Measurements from ENCODE around the gene LIPC. TPM values are rescaled to one million over a fixed set of nuclear protein-coding genes. Genes with fewer than 3 reads are reported as not detected.

Gene LIPC
- total and polyA plus RNA-seq, 2 experiments from 2014 or later: not detected

DNA sequence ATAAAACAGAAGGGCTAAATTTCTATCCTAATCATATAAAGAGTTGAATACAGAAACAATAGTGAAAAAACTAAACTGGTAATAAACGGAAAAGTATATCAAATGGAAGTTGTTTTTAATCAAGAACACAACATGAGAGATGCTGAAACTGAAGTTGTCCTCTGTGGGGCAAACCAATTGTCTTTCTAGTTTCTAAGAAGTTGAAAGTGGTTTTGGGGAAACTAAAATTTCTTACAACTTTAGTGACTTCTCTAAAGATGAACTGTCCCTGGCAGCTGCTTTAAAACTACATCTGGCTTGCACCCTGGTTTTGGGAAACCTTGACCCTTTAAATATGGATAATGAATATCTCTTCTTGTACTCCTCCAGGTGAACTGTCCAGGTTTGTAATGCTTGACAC lies 162.1 kb downstream of the LIPC start (continued):
- TF ChIP-seq ETS1 (IDR thresholded peaks at IDR 0.05): no peak
- no peak for TF ChIP-seq JUNB (IDR thresholded peaks at IDR 0.05; ENCODE audit: unreplicated experiment)
- TF ChIP-seq ZNF331 (CRISPR knock-in tag; IDR thresholded peaks at IDR 0.05; ENCODE audit: low read depth): no peak
- no peak for TF ChIP-seq REST (IDR thresholded peaks at IDR 0.05; ENCODE audit: unreplicated experiment)
- no peak for TF ChIP-seq EZH2 (IDR thresholded peaks at IDR 0.05; ENCODE audit: low read depth, unreplicated experiment)

DNA sequence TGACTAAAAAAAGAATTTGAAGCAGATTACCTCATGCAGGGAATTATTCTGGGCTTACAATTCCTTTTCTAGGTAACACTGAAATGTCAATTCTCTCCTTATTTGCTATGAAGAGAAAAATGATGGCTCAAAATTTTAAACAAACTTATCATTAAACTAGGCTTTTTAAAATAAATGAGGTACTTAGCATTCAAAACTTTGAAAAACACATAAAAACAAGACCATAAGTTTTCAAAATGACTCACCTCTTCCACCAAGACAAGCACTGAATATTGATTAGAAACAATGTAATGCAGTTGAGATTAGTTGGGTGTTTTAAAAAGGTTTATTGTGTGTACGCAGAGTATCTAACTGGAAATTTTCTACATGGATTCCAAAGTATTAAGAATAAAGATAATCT lies 163.1 kb downstream of the LIPC start:
- Mint-ChIP-seq H3K36me3 (ENCODE audit: low read depth) (peaks cover 3% of the 10 kb centered on the region; the same call in 1 of the 3 replicates), H3K27me3 (ENCODE audit: insufficient read depth, low read depth, poor library complexity) (no peaks in the 10 kb centered on the region), H3K27ac (no peak overlapping the region), H3K4me3 (no peak overlapping the region), H3K4me1 (peaks cover 14% of the 10 kb centered on the region; the same call in 2 of the 3 replicates), H3K9me3 (no peaks in the 10 kb centered on the region)
- Histone ChIP-seq H3K4me3 (no peak overlapping the region), H3K4me1 (ENCODE audit: insufficient read depth) (peaks cover 4% of the 10 kb centered on the region; the same call in 1 of the 2 replicates), H3K79me2 (replicated peaks; ENCODE audit: insufficient read depth) (no peaks in the 10 kb centered on the region), H3F3A (replicated peaks; ENCODE audit: low read depth) (no peaks in the 10 kb centered on the region), H3K27me3 (ENCODE audit: insufficient read depth) (no peaks in the 10 kb centered on the region), H3K36me3 (ENCODE audit: insufficient read depth) (no peaks in the 10 kb centered on the region), H2AFZ (no peak overlapping the region), H3K27ac (ENCODE audit: low read depth) (no peak overlapping the region), H4K20me1 (replicated peaks; ENCODE audit: insufficient read depth) (no peaks in the 10 kb centered on the region), H3K9me2 (ENCODE audit: insufficient read depth) (no peaks in the 10 kb centered on the region), H3K4me2 (no peak overlapping the region)
- no peak for DNase-seq (ENCODE audit: low spot score)
- ATAC-seq: no peak
- TF ChIP-seq STAT1 (IDR thresholded peaks at IDR 0.05; ENCODE audit: unreplicated experiment): no peak
- TF ChIP-seq JUNB (IDR thresholded peaks at IDR 0.05; ENCODE audit: unreplicated experiment): no peak
- no peak for TF ChIP-seq REST (IDR thresholded peaks at IDR 0.05; ENCODE audit: unreplicated experiment)
- TF ChIP-seq EZH2phosphoT487 (IDR thresholded peaks at IDR 0.05; ENCODE audit: unreplicated experiment): no peak
- TF ChIP-seq ZNF331 (CRISPR knock-in tag; IDR thresholded peaks at IDR 0.05; ENCODE audit: low read depth): no peak
